Stimulated activated CD8-positive, alpha-beta memory T cell treated with anti-CD3 and anti-CD28 coated beads, Interleukin-7, amount 100 ng/mL, for 48 hours (primary cell): ENCODE results near the gene SH3PXD2B.
"Not testable (repeated sequence)": the region's sequence is repeated elsewhere in the genome, so short reads cannot be mapped to it uniquely, and the experiment has no call there.

Source experiments
- DNase-seq, 2 donors: peaks; one replicate each; pipeline ENCODE4 v3.0.0-alpha.2; 2020; ENCODE audit warnings: low read depth in 1 of 2; ENCODE audit errors: extremely low read depth in 1 of 2

Gene SH3PXD2B

DNA sequence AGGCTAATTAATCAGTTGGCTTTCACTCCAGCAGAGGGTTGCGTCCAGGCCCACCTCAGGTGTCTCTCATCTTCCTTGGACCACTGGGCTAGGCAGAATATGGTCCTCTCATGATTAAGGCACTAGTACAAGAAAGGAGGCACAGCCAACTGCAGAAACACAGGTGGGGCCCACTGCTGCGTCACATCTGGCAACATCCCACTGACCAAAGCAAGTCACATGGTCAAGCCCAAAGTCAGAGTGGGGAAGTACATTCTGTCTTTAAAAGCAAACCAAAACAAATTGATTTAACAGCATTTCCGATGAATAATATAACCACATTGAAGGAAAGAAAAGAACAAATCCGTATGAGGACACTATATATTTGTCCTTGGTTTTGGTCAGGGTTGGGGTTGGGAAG lies 142.7 kb downstream of the SH3PXD2B start:
- DNase-seq, result no peak

GRCh38 chr5:172311026-172311425 lies 143.3 kb downstream of the SH3PXD2B start:
- DNase-seq, result no peak

DNA sequence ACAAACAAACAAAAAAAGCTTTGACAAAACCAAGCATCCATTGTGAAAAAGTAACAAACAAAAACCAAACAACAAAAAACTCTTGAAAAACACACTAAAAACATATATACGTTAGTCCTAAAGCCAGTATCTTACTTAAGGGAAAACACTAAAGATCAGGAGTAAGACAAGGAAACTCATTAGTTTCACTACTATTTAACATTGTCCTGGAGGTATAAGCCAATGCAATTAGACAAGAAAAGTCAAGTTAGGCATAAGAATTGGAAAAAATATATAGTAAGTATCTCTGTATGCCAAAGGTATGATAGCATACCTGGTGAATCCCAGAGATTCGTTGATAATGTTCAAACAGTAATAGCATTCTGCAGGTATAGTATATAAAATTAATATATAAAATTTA lies 148.9 kb downstream of the SH3PXD2B start:
- no peak for DNase-seq

DNA sequence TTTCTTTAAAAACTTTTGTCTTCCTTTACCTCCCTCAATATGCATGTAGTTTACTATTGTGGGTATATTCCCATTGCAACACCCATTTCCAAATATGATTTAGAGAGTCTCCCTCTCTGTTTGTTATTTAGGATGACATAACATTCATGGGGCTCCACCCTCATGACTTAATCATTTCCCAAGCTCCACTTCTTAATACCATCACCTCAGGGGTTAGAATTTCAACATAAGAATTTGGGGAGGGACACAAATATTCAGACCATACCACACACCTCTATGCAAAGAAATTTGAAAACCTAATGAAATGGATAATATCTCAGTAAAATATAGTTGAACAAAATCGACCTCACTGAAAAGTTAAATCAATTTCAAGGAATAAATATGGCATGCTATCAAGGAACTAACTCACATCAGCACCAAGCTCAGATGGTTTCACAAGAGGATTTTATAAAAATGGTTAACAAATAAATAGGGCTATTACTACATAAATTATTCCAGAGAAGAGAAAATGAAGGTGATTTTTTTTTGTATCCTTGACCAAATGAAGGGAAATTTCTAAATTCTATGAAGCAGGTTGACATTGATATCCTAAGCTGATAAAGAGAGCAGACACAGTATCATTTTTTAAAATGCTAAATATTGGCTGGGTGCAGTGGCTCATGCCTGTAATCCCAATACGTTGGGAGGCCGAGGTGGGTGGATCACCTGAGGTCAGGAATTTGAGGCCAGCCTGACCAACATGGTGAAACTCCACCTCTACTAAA lies 150.6 kb downstream of the SH3PXD2B start:
- no peak for DNase-seq

DNA sequence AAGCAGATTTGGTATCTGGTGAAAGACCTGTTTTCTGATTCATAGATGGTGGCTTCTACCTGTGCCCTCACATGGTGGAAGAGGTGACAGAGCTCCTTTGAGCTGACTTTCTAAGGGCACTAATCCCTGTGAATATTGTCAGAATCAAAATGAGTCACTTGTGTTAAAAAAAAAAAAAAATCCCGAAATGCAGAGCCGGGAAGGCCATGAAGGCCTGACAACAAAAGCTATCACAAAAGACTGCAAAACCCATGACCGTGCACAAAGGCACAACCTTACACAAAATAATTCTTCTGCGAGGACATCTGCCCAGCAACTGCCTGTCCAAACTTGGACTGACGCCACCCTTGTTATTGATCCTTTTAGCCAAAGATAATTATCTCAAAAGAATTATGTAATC lies 151.2 kb downstream of the SH3PXD2B start:
- no peak for DNase-seq

GRCh38 chr5:172302047-172302710 lies 152.1 kb downstream of the SH3PXD2B start:
- DNase-seq, result no peak

- DNase-seq, result no peak
Observed at GRCh38 chr5:172299916-172300439, 154.3 kb downstream of the SH3PXD2B start.

DNA sequence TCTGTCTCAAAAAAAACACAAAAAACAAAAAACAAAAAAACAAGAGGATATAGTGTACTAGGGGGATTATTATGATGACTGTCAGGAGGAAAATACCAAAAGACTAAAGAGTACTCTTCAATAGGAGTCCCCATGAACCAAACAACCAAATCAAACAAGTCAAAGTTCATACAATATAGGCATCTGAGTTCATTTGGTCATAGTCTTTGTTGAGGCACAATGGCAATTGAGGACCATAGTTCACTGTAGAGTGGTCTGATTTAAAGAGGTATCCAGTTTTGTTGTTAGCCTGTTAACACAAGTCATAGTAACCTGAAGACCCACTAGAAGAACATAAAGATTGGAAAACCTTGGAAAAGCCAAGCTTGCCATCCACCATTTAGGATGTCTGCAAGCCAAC lies 159.5 kb downstream of the SH3PXD2B start:
- no peak for DNase-seq

DNA sequence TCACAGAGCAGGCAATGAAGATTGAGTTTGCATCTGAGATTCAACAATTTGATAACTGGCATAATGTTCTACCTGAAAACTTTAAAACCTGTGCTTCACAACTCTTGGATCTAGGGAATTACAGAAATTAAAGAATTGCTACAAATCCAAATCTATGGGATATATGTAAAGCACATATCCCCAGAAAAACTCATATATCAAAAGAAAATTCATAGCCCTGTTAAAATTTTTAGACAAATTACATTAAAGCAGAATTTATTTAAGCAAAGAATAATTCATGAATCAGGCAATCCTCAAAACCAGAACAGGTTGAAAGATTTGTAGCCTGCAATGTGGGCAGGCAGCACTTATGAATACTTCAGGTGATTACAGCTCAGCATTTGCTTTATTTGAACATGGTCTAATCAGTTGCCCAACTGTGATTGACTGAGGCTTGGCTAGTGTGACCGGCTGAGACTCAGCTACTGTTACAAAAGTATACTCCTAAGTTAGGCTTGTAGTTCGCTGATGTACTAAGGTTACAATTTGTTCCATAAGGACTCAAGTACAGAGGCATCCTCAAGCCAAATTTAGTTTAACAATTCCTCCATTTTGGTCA lies 160.5 kb downstream of the SH3PXD2B start:
- no peak for DNase-seq

DNA sequence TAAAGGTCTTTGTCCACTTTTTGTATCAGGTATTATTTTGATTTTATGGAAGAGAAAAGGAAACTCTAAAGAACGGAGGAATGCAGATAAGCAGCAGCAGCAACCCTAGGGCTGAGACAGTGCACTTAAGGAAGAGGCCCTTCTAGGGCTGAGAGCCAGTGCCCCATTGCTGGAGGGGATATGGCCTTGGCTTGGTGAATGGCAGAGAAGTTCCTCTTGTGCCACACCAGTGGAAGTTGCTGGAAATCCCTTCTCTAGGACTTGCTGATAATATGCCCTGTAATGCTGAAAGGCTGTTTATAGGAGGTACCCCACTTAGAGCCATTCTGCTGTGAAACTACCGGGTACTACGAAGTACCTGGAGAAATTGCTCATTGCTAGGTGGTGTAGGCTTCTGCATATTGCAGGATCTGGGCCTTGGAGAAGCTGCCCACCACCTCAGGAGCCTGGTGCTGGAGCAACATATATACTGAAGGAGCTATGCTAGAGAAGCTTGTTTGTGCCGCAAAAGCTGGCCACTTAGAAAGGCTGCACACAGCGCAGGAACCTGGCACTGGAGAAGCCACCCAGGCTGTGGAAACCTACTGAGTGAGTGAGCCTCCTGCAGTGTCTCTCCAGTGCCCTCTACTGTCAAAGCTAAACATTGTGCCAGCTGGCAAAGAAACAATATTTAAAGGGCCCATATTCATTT lies 161.1 kb downstream of the SH3PXD2B start:
- peak in 1 of 2 donors; percentile 45 for DNase-seq

DNA sequence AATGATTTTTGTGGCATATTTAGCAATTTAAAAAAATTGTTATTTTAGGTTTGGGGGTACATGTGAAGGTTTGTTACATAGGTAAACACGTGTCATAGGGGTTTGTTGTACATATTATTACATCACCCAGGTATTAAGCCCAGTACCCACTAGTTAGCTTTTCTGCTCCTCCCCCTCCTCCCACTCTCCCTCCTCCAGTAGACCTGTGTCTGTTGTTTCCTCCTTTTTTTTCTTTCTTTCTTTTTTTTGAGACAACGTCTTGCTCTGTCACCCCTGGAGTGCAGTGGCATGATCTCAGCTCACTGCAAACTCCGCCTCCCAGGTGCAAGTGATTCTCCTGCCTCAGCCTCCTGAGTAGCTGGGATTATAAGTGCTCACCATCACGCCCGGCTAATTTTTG lies 162.5 kb downstream of the SH3PXD2B start:
- DNase-seq, result not testable (repeated sequence)

DNA sequence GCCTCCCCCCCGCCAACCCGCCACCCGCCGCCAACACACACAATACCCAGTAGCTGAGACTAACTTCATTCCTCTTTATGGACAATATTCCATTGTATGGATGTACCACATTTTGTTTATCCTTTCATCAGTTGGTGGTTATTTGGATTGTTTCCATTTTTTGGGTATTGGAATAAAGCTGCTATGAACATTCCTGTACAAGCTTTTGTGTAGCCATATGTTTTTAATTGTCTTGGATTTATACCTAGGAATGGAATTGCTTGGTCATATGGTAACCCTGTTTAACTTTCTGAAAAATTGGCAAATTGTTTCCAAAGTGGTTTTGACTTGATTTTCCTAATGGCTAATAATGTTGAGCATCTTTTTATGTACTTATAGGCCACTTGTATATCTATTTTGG lies 165.9 kb downstream of the SH3PXD2B start:
- DNase-seq, result no peak

DNA sequence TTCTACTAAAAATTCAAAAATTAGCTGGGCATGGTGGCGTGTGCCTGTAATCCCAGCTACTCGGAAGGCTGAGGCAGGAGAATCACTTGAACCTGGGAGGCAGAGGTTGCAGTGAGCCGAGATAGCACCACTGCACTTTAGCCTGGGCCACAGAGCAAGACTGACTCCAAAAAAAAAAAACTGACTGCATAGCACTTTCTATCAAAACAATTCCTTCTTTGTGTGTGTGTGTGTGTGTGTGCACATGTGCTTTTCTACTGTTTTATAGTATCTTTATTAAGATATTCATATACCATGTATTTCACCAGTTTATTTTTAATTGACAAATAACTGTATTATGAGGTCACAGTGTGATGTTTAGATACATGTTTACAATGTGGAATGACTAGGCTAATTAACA lies 167.2 kb downstream of the SH3PXD2B start:
- DNase-seq, result not testable (repeated sequence)

DNA sequence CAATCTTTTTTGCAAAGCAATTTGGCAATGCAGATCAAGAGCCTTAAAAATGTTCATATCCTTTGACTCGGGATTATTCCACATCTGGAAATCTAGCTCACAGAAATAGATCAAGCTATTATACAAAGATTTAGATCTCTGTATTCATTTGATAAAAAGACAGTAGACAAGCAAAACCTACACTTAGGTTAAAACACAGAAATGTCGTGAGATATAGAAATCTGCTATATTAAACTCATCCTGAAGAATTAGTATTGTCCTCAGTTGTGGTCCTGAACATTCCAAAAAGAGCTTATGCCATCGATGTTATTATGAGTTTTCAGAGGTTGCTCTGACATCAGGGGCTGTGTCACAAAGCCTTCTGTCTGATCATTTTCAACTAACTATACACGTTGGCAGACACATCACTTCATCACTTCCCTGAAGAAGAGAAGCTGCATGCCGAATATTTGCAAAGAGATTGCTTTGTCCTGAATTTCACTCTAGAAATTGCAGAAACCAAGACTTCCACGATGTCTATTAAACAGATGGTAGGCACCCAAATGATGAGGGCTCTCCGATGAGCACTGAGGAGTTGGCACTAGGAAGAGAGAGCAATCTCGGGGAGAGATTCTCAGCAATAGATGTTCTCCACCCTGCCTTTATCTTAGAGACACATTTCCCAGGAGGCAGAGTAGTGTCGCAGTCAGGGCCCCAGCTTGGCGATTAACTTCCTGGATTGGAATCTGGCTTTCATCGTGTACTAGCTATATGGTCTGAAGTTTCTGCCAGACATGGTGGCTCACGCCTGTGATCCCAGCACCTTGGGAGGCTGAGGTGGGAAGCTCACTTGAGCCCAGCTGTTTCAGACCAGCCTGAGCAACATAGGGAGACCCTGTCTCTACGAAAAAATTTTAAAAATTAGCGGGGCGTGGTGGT lies 168.8 kb downstream of the SH3PXD2B start:
- DNase-seq, result no peak

DNA sequence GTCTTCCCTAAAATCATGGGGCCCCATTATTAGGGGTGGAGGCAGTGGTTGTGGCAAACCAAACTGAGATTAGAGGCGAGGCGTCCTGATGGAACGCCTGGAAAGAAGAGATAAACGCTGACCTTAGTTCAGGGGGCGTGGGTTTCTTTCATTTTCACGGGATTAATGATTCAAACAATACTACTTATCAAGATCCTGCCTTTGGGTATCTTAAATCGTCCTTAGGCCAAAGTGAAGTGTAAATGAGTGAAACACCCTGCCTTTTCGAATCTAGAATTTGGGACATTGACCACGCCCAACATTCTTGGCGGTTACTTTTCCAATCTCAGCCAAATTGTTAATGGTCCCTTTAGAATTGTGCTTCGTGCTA lies 169.7 kb downstream of the SH3PXD2B start:
- DNase-seq, result no peak

DNA sequence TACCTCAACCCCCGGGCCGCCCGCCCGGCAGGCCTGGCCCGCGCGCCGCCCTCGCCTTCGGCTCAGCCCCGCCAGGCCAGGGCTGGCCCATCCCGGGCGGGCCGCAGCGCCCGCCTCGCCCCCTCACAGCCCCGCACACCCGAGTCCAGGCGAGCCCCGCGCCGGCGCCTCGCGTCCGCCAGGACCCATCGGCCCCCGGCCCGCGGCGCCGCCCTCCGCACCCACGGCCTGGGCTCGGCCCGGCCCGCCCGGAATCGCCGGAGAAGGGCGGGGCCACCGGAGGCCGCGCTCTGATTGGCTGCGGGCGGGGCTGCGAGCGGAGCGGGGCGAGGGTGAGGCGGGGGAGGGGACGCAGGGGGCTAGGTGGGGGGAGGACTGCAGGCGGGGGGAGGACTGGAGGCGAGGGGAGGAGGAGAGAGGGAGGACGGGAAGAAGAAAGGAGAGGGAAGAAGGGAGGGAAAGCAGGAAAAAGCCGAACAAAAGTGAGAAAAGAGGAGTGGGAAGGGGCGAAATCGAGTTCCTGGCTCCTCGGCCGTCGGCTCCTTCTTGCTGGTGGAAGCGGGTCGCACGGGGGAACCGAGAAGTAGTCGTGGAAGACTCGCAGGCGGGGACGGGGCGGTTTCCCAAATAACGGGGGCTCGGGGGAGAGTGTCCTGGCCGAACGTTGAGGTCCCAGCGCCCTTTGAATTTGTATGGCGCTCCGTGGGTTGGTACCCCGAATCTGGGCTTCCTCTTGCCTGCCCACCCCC lies 170.3 kb downstream of the SH3PXD2B start:
- peak; percentile 50 to 67 for DNase-seq

GRCh38 chr5:172283020-172283861 lies 171.1 kb downstream of the SH3PXD2B start, which contains the start of gene UBTD2:
TSS of gene UBTD2 (minus strand) at chr5:172283764. CDS start at chr5:172283665, 99 bp downstream.
- DNase-seq, result peak; percentile 55 to 65

DNA sequence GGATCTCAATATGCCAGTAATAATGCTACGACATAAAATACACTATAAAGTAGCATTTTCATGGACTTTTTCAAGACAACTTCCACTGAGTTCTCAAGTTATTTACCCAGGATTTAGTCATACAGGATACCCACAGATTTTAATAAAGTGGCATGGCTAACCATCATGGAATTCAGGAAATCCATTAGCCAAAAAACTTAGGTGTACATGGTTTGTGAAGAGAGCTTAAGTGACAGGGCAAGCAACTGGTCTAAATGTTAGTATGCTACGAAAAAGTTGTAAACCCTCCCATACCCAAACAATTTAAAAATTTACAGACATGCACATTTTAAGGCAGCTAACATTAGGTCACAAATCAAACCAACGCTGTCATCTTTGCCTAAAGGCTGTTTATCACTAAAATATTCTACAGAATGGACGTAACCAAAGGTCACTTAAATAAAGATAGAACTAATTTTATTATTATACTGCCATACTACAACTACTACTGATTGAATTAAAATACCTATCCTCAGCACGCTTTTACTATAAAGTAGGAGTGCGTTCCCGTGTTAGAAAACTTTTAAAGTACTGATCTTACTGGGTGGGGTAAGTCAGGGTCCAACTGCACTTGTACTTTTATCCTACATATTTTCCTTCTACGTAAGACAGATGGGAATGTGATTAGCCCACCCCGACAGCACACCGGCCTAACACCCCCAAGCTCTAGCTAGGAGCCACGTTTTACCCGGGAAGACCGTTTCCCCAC lies 171.9 kb downstream of the SH3PXD2B start:
- DNase-seq, result no peak
